Tibial artery (tissue), 4 donors: ENCODE data around the gene HNRNPUL1.

Source experiments
- DNase-seq, 2 donors: peaks; one replicate each; pipeline ENCODE4 v3.0.0-alpha.2; 2019
- H3K27ac ChIP-seq, 2 donors: fragments of 200-600 bp; sonication (generic) in 1 of 2; 1 replicate in 1 of 2; 2 replicates in 1 of 2; pipeline ENCODE4 v1.5.1; 2018 to 2019; ENCODE audit warnings: mild to moderate bottlenecking in 1 of 2
- H3K27me3 ChIP-seq, 2 donors: fragments of 200-600 bp; sonication (generic) in 1 of 2; one replicate each; pipeline versions ENCODE4 v1.5.1 to v1.6.0; 2016 to 2019
- H3K36me3 ChIP-seq, 3 donors: fragments of 200-600 bp; sonication (generic) in 2 of 3; one replicate each; pipeline ENCODE4 v1.5.1; 2016 to 2019; ENCODE audit warnings: mild to moderate bottlenecking in 2 of 3
- H3K4me1 ChIP-seq, 4 donors: fragments of 200-600 bp; sonication (generic) in 2 of 4; 1 replicate in 3 of 4; 2 replicates in 1 of 4; pipeline ENCODE4 v1.5.1; 2016 to 2019
- H3K4me3 ChIP-seq, 2 donors: fragments of 200-600 bp; sonication (generic) in 1 of 2; 1 replicate in 1 of 2; 2 replicates in 1 of 2; pipeline ENCODE4 v1.5.1; 2018 to 2019; ENCODE audit warnings: mild to moderate bottlenecking in 2 of 2
- H3K9me3 ChIP-seq, 3 donors: fragments of 200-600 bp; sonication (generic) in 1 of 3; one replicate each; pipeline ENCODE4 v1.5.1; 2016 to 2019
- intact Hi-C: fragments of 100-400 bp; cut with DNase I; formaldehyde crosslinking; loops from one replicate; pipeline ENCODE4 v1.15.0; 2023; ENCODE audit warnings: low total_unique reads
- TF ChIP-seq, protein P1 (sequence below), 2 experiments: fragments of 200-600 bp in 1 of 2; fragments of 450-650 bp in 1 of 2; IDR thresholded peaks; one replicate each; pipeline ENCODE4 v1.5.1; 2017 to 2019; ENCODE audit warnings: antibody characterized with exemption in 2 of 2, mild to moderate bottlenecking in 1 of 2, moderate library complexity in 1 of 2

Gene HNRNPUL1

DNA sequence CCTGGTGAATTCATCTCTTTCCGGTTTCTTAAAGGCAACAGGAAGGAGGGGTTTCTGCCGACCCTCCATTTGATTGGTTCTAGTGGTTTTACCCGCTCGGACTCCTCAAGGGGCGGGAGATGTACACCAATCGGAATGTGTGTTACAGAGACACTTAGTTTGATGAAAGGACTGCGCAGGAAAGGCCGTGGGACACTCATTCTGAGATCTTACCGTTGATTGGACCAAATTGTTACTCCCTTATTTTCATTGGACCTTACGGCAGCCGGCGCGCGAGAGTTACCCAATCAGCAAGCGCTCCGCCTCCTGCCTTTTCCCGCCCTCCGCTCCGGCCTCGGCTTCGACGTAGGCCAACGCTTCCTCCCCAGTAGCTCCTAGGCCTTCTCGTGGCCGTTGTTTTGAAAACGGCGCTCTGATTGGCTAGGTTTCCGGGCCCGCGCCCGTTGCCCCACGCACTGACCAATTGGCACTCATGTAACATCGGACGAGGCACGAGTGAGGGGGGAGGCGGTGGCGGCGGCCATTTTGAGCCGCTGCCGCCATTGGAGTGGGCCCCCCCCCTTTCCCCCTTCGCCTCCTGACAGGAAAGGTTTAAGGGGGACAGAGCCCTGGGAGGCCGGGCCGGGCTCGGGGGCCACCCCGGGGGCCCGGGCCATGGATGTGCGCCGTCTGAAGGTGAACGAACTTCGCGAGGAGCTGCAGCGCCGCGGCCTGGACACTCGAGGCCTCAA lies at the start of gene HNRNPUL1:
Gene HNRNPUL1 (plus strand): TSS at position 523 of the 731 bp plus-strand sequence. CDS start 132 bp downstream, at position 655.
- H3K27me3 ChIP-seq: no peaks in the 10 kb centered on the region
- intact Hi-C loops: loop anchor here (1.0 to 5.0 kb wide), 3 partner anchors 37 to 58 kb away; no protein-coding TSS in a partner anchor
- peak within 1 kb of the TSS; percentile 89 to 93 for H3K4me3 ChIP-seq
- peak; percentile 99 to 100 for DNase-seq
- H3K27ac ChIP-seq: peak within 1 kb of the TSS; percentile 97 to 98
- peaks cover 19 to 37% (median 20%) of the 10 kb centered on the region in 3 donors for H3K36me3 ChIP-seq
- H3K4me1 ChIP-seq: peaks cover 0 to 32% (median 30%) of the 10 kb centered on the region in 4 donors
- TF ChIP-seq, protein P1, sequence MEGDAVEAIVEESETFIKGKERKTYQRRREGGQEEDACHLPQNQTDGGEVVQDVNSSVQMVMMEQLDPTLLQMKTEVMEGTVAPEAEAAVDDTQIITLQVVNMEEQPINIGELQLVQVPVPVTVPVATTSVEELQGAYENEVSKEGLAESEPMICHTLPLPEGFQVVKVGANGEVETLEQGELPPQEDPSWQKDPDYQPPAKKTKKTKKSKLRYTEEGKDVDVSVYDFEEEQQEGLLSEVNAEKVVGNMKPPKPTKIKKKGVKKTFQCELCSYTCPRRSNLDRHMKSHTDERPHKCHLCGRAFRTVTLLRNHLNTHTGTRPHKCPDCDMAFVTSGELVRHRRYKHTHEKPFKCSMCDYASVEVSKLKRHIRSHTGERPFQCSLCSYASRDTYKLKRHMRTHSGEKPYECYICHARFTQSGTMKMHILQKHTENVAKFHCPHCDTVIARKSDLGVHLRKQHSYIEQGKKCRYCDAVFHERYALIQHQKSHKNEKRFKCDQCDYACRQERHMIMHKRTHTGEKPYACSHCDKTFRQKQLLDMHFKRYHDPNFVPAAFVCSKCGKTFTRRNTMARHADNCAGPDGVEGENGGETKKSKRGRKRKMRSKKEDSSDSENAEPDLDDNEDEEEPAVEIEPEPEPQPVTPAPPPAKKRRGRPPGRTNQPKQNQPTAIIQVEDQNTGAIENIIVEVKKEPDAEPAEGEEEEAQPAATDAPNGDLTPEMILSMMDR (IDR thresholded peaks at IDR 0.05): peak; percentile 23 to 31
- H3K9me3 ChIP-seq: no peaks in the 10 kb centered on the region

DNA sequence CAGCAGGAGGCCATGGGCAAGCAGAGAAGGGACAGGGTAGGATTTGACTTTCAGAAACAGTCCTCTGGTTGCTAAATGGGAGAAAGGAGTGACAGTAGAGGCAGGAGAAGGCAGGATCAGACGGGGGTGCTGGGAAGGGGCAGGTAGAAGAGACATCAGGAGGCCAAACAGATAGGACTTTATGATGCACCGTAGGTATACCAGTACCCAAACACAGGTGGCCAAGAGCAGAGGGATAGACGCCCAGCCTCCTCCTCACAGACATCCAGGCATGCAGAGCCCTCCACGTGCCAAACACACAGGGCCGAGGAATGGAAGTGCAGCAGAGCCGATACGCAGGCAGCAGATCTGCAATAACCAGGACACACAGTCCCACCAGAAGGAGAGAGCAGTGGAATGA lies 46.4 kb upstream of the HNRNPUL1 start:
- no peak for DNase-seq
- H3K27me3 ChIP-seq: no peaks in the 10 kb centered on the region
- TF ChIP-seq, protein P1 (IDR thresholded peaks at IDR 0.05): no peak
- H3K4me3 ChIP-seq: no peak overlapping the region
- H3K36me3 ChIP-seq: peaks cover 9 to 20% (median 16%) of the 10 kb centered on the region in 3 donors
- H3K27ac ChIP-seq: peak overlapping the region; percentile 97 to 99
- no peaks in the 10 kb centered on the region for H3K9me3 ChIP-seq
- intact Hi-C loops: no loop called here
- peaks cover 0 to 47% (median 28%) of the 10 kb centered on the region in 4 donors for H3K4me1 ChIP-seq

DNA sequence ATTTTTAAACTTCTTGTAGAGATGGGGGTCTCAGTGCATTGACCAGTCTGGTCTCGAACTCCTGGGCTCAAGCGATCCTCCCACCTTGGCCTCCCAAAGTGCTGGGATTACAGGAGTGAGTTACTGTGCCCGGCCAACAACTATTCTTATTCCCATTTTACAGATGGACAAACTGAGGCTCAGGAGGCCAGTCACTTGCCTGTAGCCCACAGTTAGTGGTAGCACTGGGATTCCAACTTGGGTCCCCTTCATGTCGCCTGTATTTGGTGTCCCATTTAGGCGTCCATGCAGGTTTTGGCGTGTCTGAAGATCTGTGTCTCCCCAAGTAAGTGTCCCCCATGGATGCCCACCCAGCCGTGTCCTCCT lies 45.9 kb upstream of the HNRNPUL1 start:
- no peaks in the 10 kb centered on the region for H3K27me3 ChIP-seq
- peak overlapping the region; percentile 88 to 93 for H3K4me3 ChIP-seq

DNA sequence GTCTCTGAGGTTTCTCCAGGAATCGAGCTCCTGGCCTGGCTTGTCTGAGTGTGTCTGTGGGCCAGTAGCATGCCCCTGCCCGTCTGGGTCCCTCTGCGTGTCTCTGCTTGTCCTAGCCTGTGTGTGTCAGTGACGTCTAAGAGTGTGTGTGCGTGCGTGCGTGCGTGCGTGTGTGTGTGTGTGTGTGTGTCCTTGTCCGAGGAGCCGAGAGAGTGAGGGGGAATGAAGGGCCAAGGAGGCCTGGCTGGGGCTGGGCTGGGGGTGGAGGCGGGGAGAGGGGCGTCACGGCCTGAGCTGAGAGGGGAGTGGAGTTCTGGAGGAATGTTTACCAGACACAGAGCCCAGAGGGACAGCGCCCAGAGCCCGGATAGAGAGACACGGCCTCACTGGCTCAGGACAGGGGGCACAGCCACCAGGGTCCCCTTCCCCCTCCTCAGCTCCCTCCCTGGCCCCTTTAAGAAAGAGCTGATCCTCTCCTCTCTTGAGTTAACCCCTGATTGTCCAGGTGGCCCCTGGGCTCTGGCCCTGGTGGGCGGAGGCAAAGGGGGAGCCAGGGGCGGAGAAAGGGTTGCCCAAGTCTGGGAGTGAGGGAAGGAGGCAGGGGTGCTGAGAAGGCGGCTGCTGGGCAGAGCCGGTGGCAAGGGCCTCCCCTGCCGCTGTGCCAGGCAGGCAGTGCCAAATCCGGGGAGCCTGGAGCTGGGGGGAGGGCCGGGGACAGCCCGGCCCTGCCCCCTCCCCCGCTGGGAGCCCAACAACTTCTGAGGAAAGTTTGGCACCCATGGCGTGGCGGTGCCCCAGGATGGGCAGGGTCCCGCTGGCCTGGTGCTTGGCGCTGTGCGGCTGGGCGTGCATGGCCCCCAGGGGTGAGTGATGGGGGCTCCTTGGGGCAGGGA lies 45.3 kb upstream of the HNRNPUL1 start, which contains the start of gene AXL:
Gene AXL (plus strand): TSS at position 609 of the 893 bp plus-strand sequence. CDS start 170 bp downstream, at position 779.
- H3K36me3 ChIP-seq: peaks cover 9 to 20% (median 16%) of the 10 kb centered on the region in 3 donors
- intact Hi-C loops: no loop called here
- DNase-seq: peak; percentile 93 to 97
- H3K27me3 ChIP-seq: no peaks in the 10 kb centered on the region
- peak within 1 kb of the TSS; percentile 97 to 99 for H3K27ac ChIP-seq
- peaks cover 0 to 59% (median 38%) of the 10 kb centered on the region in 4 donors for H3K4me1 ChIP-seq
- TF ChIP-seq, protein P1 (IDR thresholded peaks at IDR 0.05): no peak
- peak within 1 kb of the TSS; percentile 88 to 93 for H3K4me3 ChIP-seq
- no peaks in the 10 kb centered on the region for H3K9me3 ChIP-seq

More for the DNA sequence above, 45.9 kb upstream of the HNRNPUL1 start:
- H3K27ac ChIP-seq: peak overlapping the region; percentile 97 to 99
- no peak for DNase-seq
- no peaks in the 10 kb centered on the region for H3K9me3 ChIP-seq
- peaks cover 0 to 52% (median 32%) of the 10 kb centered on the region in 4 donors for H3K4me1 ChIP-seq
- H3K36me3 ChIP-seq: peaks cover 9 to 20% (median 16%) of the 10 kb centered on the region in 3 donors
- TF ChIP-seq, protein P1 (IDR thresholded peaks at IDR 0.05): no peak
- intact Hi-C loops: no loop called here

DNA sequence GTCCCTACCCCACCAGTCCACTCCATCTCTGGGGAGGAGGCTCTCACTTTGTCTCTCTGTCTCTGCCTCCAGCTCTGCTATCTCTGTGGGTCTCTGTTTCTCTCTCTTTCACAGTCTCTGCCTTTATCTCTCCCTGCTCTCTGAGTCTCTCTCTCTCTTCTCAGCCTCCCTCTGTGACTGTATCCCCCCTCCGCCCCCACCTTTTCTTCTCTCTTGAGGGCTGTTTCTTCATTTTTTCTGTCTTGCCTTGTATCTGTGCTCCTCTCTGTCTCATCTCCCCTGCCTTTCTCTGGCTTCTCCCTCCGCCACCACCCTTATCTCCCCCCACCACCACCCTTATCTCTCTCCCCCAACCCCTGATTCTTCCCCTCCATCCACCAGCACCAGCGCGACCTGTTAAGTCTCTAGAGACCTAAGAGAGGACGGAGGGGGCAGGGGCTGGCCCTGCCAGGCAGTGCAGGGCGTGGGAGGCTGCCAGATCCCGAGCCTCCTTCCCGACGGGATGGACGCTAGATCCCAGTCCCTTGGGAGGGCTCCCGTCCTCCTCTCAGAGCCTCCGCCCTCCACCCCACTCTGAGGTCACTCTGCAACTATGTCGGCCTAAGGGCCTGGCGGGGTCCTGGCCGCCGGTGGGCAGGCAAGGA lies 44.1 kb upstream of the HNRNPUL1 start:
- no peaks in the 10 kb centered on the region for H3K9me3 ChIP-seq
- peaks cover 9 to 20% (median 16%) of the 10 kb centered on the region in 3 donors for H3K36me3 ChIP-seq
- peaks cover 0 to 70% (median 45%) of the 10 kb centered on the region in 4 donors for H3K4me1 ChIP-seq
- TF ChIP-seq, protein P1 (IDR thresholded peaks at IDR 0.05): no peak
- peak; percentile 67 to 92 for DNase-seq
- peak overlapping the region; percentile 97 to 99 for H3K27ac ChIP-seq
- intact Hi-C loops: no loop called here
- no peaks in the 10 kb centered on the region for H3K27me3 ChIP-seq
- H3K4me3 ChIP-seq: peak overlapping the region; percentile 88 to 93
